Subcutaneous preadipocyte (primary cell): ENCODE measurements around the gene RBM44. TPM values are rescaled to one million over a fixed set of nuclear protein-coding genes. Genes with fewer than 3 reads are reported as not detected.

Experiments
- small RNA-seq: library from RNA; depleted of rRNA; stranded (forward); fragments of <200 nt; gene quantifications from one replicate; pipeline ENCODE3, GENCODE V24; 2012
- total RNA-seq: library from RNA; depleted of rRNA; stranded (reverse); fragments of >200 nt; gene quantifications from 2 replicates; pipeline ENCODE4 v1.2.3, GENCODE V29; 2012

The RBM44 gene
- total RNA-seq: 0.37 and 0.39 TPM in 2 replicates

GRCh38 chr2:237798236-237799059, at the start of gene RBM44:
Gene RBM44 (plus strand): TSS chr2:237798779. CDS start chr2:237813610, 14,831 bp downstream.

GRCh38 chr2:237859533-237860272, 61.1 kb downstream of the RBM44 start, which contains the start of gene RAMP1:
Gene RAMP1 (plus strand): TSS chr2:237859623. CDS start chr2:237859676, 53 bp downstream.

Small RNAs within 50 kb of the gene (small RNA-seq; reads per million reads assigned to genes)
- gene RF00157: not detected

Other genes with a start within 250 kb of the RBM44 start
- not detected in 2 replicates for gene PRLH, start 232.2 kb upstream of the RBM44 start, total RNA-seq
- gene RAB17, start 208.0 kb upstream of the RBM44 start, total RNA-seq: 0.20 TPM in 1 of 2 replicates, not detected in the other
- 59.0 and 67.6 TPM in 2 replicates for gene LRRFIP1, start 171.2 kb upstream of the RBM44 start, total RNA-seq
- gene RAMP1, start 60.8 kb downstream of the RBM44 start, total RNA-seq: 0.73 TPM in 1 of 2 replicates, not detected in the other
- 34.2 and 36.8 TPM in 2 replicates for gene UBE2F, start 168.2 kb downstream of the RBM44 start, total RNA-seq